Stimulated activated CD4-positive, alpha-beta T cell treated with anti-CD3 and anti-CD28 coated beads, Interleukin-12 subunit alpha, Interleukin-12 subunit beta, amount 100 ng/mL, for 24 hours (primary cell): ENCODE results near the gene IGF2BP3.

Experiments used
- DNase-seq, 2 experiments: peaks; one replicate each; pipeline ENCODE4 v3.0.0-alpha.2; 2020; ENCODE audit warnings: low read depth in 2 of 2

The IGF2BP3 gene

GRCh38 chr7:23472556-23472955, 2.3 kb upstream of the IGF2BP3 start:
- no peak for DNase-seq

- DNase-seq, result no peak
Observed at GRCh38 chr7:23472046-23472445, 1.8 kb upstream of the IGF2BP3 start.

GRCh38 chr7:23471106-23471859, 992 bp upstream of the IGF2BP3 start:
- no peak for DNase-seq

GRCh38 chr7:23469961-23470250, 385 bp downstream of the IGF2BP3 start:
- no peak for DNase-seq

GRCh38 chr7:23469150-23469960, 936 bp downstream of the IGF2BP3 start:
- no peak for DNase-seq

- no peak for DNase-seq
Observed at GRCh38 chr7:23468526-23469149, 1.7 kb downstream of the IGF2BP3 start.

- no peak for DNase-seq
Observed at GRCh38 chr7:23467806-23468525, 2.3 kb downstream of the IGF2BP3 start.

GRCh38 chr7:23467291-23467805, 2.9 kb downstream of the IGF2BP3 start:
- no peak for DNase-seq

- DNase-seq, result no peak
Observed at GRCh38 chr7:23462846-23463245, 7.4 kb downstream of the IGF2BP3 start.

- DNase-seq, result no peak
Observed at GRCh38 chr7:23458044-23458443, 12.2 kb downstream of the IGF2BP3 start.

- no peak for DNase-seq
Observed at GRCh38 chr7:23456093-23456492, 14.2 kb downstream of the IGF2BP3 start.

GRCh38 chr7:23454881-23455526, 15.3 kb downstream of the IGF2BP3 start:
- DNase-seq, result no peak

- DNase-seq, result no peak
Observed at GRCh38 chr7:23450518-23450917, 19.8 kb downstream of the IGF2BP3 start.

- no peak for DNase-seq
Observed at GRCh38 chr7:23449941-23450340, 20.4 kb downstream of the IGF2BP3 start.

GRCh38 chr7:23445326-23445725, 25.0 kb downstream of the IGF2BP3 start:
- no peak for DNase-seq

GRCh38 chr7:23443974-23444373, 26.3 kb downstream of the IGF2BP3 start:
- DNase-seq, result no peak

- no peak for DNase-seq
Observed at GRCh38 chr7:23438171-23438570, 32.1 kb downstream of the IGF2BP3 start.

GRCh38 chr7:23434147-23434917, 36.0 kb downstream of the IGF2BP3 start:
- no peak for DNase-seq

GRCh38 chr7:23431702-23432199, 38.5 kb downstream of the IGF2BP3 start:
- DNase-seq, result no peak

GRCh38 chr7:23430893-23431259, 39.4 kb downstream of the IGF2BP3 start:
- DNase-seq, result no peak

GRCh38 chr7:23426876-23427275, 43.4 kb downstream of the IGF2BP3 start:
- no peak for DNase-seq
